RPMI7951 (cell line): ENCODE measurements around the gene FST. TPM values are rescaled to one million over a fixed set of nuclear protein-coding genes. Genes with fewer than 3 reads are reported as not detected.

Experiments
- DNase-seq: peaks from one replicate; pipeline ENCODE4 v3.0.0-alpha.2; 2012; ENCODE audit warnings: low read depth
- total RNA-seq: library from RNA; depleted of rRNA; stranded (reverse); fragments of >200 nt; shearing (Covaris generic); gene quantifications from 2 replicates; pipeline ENCODE4 v1.2.3, GENCODE V29; 2014; rRNA removed

The FST gene
- total RNA-seq, result 1.2 and 1.6 TPM in 2 replicates

DNA sequence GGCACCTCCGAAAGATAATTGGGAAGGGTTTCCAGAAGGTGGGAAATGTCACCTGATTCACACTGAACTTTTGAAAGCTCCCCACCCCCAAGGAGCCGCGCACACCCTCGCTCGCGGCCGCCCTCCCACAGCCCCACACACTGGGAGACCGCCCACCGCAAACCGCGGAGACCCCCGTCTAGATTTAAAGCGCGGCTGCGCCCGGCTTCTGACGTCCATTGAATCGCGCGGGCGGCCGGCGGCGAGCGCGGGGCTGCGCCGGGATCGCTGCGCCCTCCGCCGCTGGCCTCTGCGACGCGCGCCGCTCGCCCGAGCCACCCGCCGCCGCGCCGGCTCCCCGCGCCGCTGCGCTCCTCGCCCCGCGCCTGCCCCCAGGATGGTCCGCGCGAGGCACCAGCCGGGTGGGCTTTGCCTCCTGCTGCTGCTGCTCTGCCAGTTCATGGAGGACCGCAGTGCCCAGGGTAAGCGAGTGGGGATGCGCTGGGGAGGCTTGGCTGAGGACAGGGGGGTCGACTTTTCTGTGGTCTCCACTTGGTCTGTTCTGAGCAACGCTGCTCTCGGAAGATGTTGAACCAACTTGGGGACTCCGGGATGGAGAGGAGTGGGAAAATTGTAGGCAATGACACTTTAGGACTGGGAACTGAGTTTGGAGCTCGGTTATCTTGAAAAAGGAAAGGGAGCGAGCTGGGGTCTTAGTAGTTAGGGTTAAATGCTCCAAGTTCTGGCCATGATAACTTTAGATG lies at the start of gene FST:
Gene FST (plus strand): TSS at position 214 of the 743 bp plus-strand sequence. CDS start 163 bp downstream, at position 377.
- no peak for DNase-seq

- DNase-seq, result no peak
Measured at GRCh38 chr5:53431665-53432064, 48.8 kb upstream of the FST start.

- DNase-seq, result no peak
Measured at GRCh38 chr5:53433026-53433425, 47.4 kb upstream of the FST start.

GRCh38 chr5:53434541-53434940 lies 45.9 kb upstream of the FST start:
- DNase-seq, result no peak

DNA sequence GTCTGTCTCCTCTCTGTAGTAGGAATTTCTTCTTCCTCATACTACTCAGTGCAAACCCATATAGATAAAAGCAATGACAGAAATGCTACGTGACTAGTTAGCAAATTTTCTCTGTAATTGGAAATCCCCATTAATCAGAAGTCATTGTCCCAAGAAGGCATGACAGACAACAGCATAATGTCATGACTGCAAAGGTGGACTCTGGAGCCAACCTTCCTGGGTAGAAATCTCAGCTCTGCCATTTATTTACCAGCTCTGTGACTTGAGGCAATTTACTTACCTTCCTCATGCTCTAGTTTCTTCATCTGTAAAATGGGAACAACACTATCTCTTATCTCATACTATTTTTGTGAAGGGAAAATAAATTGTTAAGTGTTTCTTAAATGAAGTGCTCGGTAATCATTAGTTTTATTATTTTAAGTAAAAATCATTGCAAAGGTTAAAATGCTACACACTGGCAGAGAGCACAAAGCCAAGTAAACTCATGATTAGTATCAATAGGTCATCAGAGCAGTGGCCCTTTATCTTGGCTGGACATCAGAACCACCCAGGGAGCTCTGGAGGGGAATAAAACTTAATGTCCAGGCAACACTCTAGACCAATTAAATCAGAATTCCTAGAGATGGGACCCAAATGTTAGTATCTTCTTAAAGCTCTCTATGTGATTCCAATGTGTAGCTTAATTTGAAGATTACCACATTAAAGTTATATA lies 43.8 kb upstream of the FST start:
- no peak for DNase-seq

DNA sequence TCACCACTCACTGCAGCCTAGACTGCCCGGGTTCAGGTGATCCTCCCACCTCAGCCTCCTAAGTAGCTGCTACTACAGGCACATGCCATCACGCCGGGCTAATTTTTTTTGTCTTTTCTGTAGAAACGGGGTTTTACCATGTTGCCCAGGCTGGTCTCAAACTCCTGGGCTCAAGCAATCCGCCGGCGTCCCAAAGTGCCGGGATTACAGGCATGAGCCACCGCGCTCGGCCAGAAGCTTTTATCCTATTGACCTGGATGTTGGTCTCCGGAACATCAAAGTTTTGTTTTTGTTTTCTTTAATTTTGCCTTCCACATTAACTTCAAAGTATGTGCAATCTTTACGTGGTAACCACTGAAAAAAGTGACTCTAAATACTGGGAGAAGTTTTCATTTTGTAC lies 42.4 kb upstream of the FST start:
- no peak for DNase-seq

DNA sequence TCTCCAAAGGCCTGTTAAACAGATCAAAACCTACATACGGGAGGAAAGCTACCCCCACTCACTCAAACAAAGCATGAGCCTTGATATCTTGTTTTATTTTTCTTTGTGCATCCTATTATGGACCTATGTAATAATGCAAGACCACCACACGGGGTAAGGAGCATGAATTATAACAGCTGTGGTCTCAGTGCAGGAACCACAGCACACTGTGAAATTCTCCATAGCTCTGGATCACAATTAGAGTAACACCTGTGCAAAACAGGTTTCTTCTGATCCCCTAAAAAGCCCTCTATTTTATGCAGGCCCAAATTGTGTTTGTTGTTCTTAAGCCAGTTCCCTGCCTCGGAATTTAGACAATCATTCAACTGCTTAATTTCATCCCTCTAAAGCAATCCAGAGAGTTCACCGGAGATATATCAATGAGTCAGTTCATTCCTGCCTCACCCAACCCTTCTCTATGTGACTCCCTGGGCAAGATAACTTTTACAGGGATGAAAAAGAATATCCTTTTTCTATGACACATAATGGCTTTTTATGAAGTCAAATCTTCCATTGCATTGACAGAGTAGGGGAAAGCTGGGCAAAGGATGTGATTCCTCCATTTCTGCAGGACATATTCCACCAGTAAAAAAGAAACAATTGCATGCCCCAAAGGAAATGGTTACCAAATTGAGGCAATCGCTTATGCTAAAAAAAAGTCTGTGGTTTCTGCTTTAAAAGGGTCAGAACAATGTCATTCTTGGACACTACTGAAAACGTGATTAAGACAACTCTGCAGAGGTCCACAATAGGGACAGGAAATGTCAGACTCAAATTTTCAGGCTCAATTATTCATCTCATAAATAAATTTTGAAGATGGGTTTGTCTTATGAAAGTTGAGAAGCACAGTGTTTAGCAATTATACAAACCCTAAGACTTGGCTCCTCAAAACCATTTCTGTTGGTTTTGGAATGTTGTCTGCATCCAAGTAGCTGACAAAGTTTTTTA lies 41.6 kb upstream of the FST start:
- DNase-seq, result peak; percentile 58

- no peak for DNase-seq
Measured at GRCh38 chr5:53442961-53443360, 37.5 kb upstream of the FST start.

DNA sequence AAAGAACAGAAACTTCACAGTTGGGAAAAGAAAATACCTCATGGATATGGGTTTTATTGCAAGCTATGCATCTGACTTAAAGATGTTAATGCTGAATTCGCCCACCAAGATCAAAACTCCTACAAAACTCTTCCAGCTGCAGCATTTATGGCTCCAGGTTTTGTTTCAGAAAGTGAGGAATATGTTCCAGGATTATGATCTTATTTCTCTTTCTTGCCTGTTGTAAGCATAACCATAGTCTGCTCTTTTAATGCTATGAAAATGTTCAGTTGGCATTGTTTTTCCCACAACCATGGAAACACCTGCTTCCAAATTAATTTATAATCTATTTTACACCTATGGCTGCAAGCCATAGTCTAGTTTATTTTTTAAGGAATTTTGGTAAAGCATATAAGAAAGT lies 34.9 kb upstream of the FST start:
- no peak for DNase-seq

DNA sequence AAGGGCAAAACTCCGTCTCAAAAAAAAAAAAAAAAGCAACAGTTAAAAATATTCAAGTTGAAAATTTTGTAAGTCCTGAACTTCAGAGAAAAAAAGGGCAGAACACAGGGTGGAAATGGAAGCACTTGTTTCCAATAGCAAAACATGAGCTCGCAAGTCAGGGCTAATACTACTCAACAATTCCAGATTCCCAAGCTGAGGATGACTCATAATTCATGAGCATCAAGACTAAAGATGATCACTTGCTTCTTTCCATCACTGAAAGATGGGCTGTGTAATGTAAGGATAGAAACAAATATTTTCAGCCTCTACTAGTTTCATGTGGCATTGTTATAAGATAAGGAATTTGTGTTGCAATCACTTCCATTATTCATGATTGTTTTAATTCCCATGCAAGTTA lies 33.5 kb upstream of the FST start:
- DNase-seq, result no peak

- DNase-seq, result peak; percentile 25
Measured at GRCh38 chr5:53448851-53449250, 31.6 kb upstream of the FST start.

- DNase-seq, result no peak
Measured at GRCh38 chr5:53453898-53454718, 26.3 kb upstream of the FST start.

DNA sequence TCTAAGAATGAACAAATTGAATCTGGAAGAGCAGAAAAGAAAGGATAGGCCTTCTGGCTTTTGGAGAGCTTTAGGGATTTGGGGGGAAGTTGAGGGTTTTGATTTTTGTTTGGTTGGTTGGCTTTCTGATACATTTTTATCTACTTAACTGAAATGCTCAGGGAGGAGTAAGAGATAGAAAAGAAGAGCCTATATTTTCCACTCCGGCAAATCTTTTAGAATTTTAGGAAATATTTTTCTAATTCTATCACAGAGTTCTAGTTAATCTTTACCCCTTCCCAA lies 25.8 kb upstream of the FST start:
- DNase-seq, result no peak

- DNase-seq, result no peak
Measured at GRCh38 chr5:53456366-53456765, 24.1 kb upstream of the FST start.

DNA sequence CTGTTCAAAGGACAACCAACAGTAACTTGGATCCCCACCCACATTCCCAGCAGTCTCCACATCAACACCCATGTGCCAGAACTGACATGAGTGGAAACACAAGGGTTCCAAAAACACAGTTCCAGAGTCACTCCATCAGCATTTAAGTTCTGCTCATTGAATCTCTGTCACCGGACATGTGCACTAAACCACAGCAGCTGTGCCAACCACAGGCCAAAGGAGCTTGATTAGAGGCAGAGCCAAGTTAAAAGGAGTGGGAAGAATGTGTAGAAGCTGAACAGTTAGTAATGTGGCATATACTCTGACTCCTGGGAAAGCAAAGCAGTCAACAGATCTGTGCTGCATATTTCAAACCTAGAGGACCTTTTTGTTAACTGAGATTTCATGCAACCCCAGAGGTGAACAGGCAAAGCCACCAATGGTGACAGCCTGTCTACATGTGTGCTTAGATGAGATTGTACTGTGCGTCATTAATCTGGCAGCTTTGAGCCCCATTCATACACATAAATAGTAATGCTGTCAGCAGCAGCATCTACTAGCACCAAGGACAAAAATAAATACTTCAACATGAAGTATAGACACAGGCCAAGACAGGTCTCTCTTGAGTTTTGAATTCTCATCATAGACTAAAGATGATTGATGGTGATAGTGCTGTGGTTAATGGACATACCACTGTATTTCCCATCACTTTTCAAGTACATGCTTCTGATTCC lies 16.4 kb upstream of the FST start:
- peak; percentile 65 for DNase-seq

DNA sequence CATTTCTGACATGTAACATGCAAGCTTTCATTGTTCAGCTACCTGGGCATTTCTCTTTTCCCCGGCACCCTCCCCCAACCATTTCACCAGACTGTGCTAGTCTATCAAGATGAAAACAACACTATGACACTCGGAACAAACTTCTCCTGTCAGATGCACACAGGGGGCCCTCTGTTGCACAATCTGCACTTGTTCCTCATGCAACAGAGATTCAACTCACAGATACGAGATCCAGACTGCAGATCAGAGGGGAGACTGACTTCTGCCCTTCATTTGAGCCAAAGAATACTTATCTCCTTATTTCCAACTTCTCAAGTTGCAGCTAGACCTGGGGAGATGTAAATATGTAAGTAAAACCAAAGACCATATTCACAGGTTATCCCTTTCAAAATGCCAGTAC lies 15.7 kb upstream of the FST start:
- DNase-seq, result no peak

DNA sequence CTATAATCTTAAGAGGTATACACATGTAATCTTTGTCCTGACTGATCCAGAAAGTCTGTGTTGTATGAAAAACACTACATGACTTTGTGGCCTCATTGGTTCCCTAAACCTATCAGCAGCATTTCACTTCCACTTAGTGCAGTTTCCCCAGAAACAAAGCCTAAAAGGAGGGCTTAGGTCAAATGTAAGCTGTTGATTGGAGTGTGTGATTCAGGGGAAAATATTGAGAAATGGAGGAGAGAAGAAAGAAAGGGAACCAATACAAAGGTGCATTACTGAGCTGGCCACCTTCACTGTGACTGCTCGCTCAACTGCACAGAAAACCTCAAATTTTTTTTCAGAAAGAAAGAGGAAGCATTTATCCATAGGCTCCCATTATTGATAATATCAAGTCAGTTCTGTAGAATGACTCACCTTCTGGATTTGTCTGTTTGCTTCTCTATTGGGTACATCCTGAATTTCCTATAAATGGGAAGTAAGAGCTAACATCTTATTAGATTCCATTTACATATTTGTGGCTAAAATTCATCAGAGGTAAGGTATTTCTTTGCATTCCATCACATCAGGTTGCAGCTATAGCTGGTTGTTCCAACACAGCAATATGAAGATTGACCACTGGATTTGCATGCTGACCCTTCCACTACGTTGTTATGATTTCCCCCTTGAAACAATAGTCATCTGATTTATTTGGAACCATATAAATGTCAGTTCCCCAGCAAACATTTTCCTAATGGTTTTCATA lies 10.3 kb upstream of the FST start:
- DNase-seq, result no peak

GRCh38 chr5:53472279-53472678 lies 8.2 kb upstream of the FST start:
- DNase-seq, result no peak

- DNase-seq, result no peak
Measured at GRCh38 chr5:53472720-53473510, 7.5 kb upstream of the FST start.
